ENCODE results near the gene LLGL2.
"Not testable (repeated sequence)": the region's sequence is repeated elsewhere in the genome, so short reads cannot be mapped to it uniquely, and the experiment has no call there.

Gene LLGL2

DNA sequence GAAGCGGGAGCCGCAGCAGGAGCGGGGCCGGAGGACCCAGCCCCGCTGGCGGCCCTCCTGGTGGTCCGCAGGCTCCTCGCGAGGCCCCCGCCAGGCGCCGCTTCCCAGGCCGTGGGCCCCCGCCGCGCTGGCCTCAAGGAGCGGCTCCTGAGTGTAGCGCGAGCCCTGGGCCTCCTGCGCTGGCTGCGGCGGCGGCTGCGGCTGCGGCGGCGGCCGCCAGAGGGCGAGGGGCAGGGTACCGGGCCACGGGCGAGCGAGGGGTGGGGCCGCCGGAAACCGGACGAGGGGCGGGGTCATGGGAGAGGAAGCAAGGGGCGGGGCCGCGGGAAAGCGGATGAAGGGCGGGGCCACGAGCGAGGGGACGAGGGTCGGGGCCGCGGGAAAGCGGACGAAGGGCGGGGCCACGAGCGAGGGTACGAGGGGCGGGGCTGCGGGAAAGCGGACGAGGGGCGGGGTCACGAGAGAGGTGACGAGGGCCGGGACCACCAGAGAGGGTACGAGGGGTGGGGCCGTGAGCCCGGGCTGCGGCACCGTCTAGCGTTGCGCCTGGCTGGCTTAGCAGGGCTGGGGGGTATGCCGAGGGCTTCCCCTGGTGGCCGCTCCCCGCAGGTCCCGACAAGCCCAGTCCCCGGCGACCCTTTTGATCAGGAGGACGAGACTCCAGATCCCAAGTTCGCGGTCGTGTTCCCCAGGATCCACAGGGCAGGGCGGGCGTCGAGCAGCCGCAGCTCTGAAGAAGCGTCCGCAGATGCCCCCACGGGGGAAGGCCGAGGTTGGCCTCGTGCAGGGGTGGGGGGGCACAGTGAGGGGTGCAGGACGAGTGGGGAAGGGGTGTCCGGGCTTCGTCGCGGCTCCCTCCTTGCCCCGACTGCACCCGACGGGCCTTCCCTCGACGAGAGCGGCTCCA lies 63.8 kb downstream of the LLGL2 start:
- TF ChIP-seq, protein P1, sequence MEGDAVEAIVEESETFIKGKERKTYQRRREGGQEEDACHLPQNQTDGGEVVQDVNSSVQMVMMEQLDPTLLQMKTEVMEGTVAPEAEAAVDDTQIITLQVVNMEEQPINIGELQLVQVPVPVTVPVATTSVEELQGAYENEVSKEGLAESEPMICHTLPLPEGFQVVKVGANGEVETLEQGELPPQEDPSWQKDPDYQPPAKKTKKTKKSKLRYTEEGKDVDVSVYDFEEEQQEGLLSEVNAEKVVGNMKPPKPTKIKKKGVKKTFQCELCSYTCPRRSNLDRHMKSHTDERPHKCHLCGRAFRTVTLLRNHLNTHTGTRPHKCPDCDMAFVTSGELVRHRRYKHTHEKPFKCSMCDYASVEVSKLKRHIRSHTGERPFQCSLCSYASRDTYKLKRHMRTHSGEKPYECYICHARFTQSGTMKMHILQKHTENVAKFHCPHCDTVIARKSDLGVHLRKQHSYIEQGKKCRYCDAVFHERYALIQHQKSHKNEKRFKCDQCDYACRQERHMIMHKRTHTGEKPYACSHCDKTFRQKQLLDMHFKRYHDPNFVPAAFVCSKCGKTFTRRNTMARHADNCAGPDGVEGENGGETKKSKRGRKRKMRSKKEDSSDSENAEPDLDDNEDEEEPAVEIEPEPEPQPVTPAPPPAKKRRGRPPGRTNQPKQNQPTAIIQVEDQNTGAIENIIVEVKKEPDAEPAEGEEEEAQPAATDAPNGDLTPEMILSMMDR (IDR thresholded peaks at IDR 0.05; ENCODE audit: insufficient read depth, missing control alignments) = peak; percentile 61
- FAIRE-seq (no peak), DNase-seq (ENCODE audit: insufficient read length, low spot score) (peak; percentile 100)

DNA sequence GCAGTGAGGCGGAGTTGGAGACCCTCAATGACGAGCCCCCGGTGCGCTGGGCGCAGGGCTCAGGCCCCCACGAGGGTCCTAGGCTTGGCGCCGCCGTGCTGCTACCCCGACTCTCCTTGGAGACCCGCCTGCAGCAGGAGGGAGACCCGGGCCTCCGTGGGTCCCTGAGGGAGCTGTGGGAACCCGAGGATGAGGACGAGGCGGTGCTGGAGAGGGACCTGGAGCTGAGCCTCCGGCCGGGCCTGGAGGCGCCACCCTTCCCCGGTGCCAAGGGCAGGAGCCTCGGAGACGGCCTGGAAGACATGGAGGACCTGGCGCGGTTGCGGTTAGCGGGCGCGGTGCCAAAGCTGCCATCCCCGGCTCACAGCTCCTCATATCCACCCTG lies 64.4 kb downstream of the LLGL2 start:
- FAIRE-seq (no peak), DNase-seq (ENCODE audit: insufficient read length, low spot score) (no peak)
- TF ChIP-seq, protein P1 (IDR thresholded peaks at IDR 0.05; ENCODE audit: insufficient read depth, missing control alignments) = no peak

DNA sequence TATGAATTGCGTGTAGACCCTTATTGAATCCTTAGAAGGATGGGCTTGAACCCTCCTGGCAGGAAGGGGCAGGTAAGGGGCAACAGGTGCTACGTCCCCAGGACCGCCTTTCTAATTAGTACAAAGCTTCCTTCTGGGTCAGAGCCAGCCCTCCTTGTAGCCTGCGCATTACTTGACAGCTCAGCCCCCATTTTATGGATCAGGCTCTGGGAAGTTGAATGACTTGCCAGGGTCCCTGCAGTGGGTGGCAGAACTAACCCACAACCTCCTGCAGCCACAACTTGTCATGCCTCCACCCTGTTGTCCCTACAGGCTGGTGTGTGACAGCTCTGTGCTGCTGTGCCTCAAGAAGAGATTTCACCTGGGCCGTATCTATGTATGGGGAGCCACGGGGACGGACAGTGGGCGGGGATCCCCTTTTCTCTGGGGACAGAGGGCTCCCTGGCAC lies 64.8 kb downstream of the LLGL2 start:
- DNase-seq (ENCODE audit: insufficient read length, low spot score) (no peak), FAIRE-seq (no peak)
- TF ChIP-seq, protein P1 (IDR thresholded peaks at IDR 0.05; ENCODE audit: insufficient read depth, missing control alignments) = no peak

DNA sequence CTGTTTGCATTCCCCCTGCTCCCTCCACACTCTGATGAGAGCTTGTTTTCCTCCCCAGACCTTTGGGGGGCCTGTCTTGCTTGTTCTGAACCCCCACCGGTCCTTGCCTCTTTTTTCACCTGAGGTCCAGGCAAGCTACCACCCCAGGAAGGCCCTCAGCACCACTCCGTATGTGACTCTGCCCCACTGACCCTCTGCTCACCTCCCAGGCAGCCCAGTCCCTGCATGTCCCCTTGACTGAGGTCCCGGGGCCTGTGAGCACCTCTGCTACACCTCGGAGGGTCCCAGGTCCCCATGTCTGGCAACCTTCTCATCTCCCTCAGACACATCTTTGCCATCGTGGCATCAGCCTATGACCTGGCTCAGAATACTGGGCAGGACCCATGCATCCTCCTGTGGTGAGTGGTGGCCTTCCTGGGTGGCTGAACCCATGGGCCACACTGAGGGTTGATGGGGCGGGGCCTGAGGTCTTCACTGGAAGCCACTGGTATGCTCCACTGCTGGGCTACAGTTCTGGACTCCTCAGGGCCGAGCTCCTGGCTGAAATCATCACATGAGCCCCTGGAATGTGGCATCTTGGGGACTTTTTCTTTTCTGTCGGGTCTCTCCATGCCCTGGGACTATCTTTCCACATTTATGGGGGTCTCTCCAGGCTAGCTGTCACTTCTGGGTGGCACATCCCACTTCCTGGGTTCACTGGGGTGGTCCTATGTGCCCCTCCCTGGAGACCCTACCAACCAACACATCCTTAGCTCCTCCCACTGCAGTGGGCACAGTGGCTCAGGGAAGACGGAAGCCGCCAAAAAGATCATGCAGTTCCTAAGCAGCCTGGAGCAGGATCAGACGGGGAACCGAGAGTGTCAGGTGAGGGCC lies 65.6 kb downstream of the LLGL2 start:
- TF ChIP-seq, protein P1 (IDR thresholded peaks at IDR 0.05; ENCODE audit: insufficient read depth, missing control alignments) = no peak
- no peak for FAIRE-seq
- DNase-seq (ENCODE audit: insufficient read length, low spot score) = no peak

DNA sequence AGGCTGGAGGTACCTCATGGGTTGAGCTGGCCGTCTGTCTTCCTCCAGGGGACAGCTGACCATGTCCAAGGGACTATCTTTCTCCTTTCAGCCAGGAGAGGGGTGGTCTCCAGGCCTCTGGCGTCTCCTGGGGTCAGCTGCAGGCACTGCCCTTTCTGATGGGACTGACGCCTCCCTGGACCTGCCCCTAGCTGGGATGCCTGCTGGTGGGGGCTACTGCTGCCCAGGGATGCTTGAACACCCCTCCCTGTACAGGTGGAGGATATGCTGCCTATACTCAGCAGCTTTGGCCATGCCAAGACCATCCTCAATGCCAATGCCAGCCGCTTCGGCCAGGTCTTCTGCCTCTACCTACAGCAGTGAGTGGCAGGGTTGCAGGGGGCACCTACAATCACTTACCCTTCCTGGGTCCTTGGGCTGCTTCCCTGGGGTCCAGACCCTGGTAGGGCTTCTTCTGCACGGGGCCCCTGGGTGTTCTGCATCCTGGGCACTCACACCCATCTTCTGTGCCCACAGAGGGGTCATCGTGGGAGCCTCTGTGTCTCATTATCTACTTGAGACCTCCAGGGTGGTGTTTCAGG lies 66.3 kb downstream of the LLGL2 start:
- no peak for FAIRE-seq
- no peak for DNase-seq (ENCODE audit: insufficient read length, low spot score)
- TF ChIP-seq, protein P1 (IDR thresholded peaks at IDR 0.05; ENCODE audit: insufficient read depth, missing control alignments) = no peak

DNA sequence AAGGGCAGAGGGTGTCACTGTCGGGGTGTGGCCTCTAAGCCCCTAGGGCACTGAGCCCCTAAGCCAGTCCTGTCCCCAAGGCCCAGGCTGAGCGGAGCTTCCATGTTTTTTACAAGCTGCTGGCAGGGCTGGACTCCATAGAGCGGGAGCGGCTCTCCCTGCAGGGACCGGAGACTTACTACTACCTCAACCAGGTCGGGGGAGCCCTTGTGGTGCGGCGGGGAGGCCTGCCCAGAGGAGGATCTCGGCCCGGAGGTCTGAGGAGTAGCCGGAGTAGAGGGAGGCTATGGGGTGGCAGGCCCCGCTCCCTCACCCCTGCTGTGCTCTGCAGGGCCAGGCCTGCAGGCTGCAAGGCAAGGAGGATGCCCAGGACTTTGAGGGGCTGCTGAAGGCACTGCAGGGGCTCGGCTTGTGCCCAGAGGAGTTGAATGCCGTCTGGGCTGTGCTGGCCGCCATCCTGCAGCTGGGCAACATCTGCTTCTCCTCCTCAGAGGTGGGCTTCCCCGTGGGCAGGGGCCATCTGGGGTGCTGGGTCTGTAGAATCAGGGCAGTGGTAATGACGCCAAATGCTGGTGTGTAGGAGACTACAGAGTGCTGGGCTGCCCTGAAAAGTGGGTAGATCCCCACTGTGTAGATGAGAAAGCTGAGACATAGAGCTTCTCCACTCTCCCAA lies 67.0 kb downstream of the LLGL2 start:
- TF ChIP-seq, protein P1 (IDR thresholded peaks at IDR 0.05; ENCODE audit: insufficient read depth, missing control alignments) = no peak
- DNase-seq (ENCODE audit: insufficient read length, low spot score) (no peak), FAIRE-seq (no peak)

DNA sequence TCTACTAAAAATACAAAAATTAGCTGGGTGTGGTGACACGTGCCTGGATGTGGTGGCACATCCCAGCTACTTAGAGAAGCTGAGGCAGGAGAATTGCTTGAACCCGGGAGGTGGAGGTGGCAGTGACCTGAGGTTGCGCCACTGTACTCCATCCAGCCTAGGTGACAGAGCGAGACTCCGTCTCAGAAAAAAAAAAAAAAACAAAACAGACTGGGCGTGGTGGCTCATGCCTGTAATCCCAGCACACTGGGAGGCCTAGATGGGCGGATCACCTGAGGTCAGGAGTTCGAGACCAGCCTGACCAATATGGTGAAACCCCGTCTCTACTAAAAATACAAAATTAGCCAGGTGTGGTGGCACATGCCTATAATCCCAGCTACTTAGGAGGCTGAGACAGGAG lies 67.9 kb downstream of the LLGL2 start:
- not testable (repeated sequence) for FAIRE-seq; DNase-seq (ENCODE audit: insufficient read length, low spot score)

Measured in D721Med (cell line).